ENCODE results near the gene PHF20. TPM values are rescaled to one million over a fixed set of nuclear protein-coding genes. Genes with fewer than 3 reads are reported as not detected.
"Not testable (repeated sequence)": the region's sequence is repeated elsewhere in the genome, so short reads cannot be mapped to it uniquely, and the experiment has no call there.

The PHF20 gene
- total and polyA plus RNA-seq, 4 donors = 17.5 to 51.5 (median 32.6) TPM

GRCh38 chr20:35881676-35882075 lies 109.9 kb downstream of the PHF20 start:
- ATAC-seq (ENCODE audit: insufficient read depth, low FRiP score) (no peak), DNase-seq (no peak)
- Histone ChIP-seq H3K9ac (ENCODE audit: insufficient read depth in 1 of 2, low read length in 2 of 2) (no peak overlapping the region), H3K36me3 (ENCODE audit: control insufficient read depth in 4 of 4, insufficient read depth in 4 of 4, low read length in 4 of 4) (peaks cover 0 to 6% (median 3%) of the 10 kb centered on the region in 4 donors), H3K4me3 (no peak overlapping the region), H3K27me3 (ENCODE audit: control insufficient read depth in 3 of 3, insufficient read depth in 3 of 3, low read length in 2 of 3) (no peaks in the 10 kb centered on the region), H3K9me3 (ENCODE audit: control insufficient read depth in 4 of 4, insufficient read depth in 3 of 4, low read length in 3 of 4) (no peaks in the 10 kb centered on the region), H3K27ac (ENCODE audit: low read depth in 1 of 2, low read length in 1 of 2) (no peak overlapping the region), H3K4me1 (ENCODE audit: control insufficient read depth in 5 of 5, insufficient read depth in 5 of 5, low read length in 5 of 5) (peaks cover 0 to 2% (median 0%) of the 10 kb centered on the region in 5 donors)
- 94 to 100% methylated on average over 1 of the region's 1 CpG for WGBS, 2 donors
- TF ChIP-seq CTCF (IDR thresholded peaks at IDR 0.05; ENCODE audit: control extremely low read depth, extremely low read depth) = no peak

DNA sequence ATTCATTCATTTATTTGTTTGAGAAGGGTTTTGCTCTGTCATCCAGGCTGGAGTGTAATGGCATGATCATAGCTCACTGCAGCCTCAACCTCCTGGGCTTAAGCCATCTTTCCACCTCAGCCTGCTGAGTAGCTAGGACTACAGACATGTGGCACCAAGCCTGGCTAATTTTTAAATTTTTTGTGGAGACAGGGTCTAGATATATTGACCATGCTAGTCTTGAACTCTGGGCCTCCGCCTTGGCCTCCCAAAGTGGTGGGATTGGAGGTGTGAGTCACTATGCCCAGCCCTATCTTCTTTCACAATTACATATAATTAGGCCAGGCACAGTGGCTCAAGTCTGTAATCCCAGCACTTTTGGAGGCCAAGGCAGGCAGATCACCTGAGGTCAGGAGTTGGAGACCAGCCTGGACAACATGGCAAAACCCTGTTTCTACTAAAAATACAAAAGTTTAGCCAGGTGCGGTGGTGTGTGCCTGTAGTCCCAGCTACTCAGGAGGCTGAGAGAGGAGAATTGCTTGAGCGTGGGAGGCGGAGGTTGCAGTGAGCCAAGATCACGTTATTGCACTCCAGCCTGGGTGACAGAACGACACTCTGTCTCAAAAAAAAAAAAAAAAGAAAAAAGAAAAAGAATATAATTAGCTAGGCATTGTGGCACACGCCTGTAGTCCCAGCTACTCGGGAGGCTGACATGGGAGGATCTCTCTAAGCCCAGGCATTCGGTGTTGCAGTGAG lies 110.8 kb downstream of the PHF20 start:
- H3K4me1 ChIP-seq (ENCODE audit: control insufficient read depth in 5 of 5, insufficient read depth in 5 of 5, low read length in 5 of 5); H3K9me3 ChIP-seq (ENCODE audit: control insufficient read depth in 4 of 4, insufficient read depth in 3 of 4, low read length in 3 of 4); ATAC-seq (ENCODE audit: insufficient read depth, low FRiP score); H3K4me3 ChIP-seq; H3K9ac ChIP-seq (ENCODE audit: insufficient read depth in 1 of 2, low read length in 2 of 2); DNase-seq; H3K36me3 ChIP-seq (ENCODE audit: control insufficient read depth in 4 of 4, insufficient read depth in 4 of 4, low read length in 4 of 4); H3K27ac ChIP-seq (ENCODE audit: low read depth in 1 of 2, low read length in 1 of 2); H3K27me3 ChIP-seq (ENCODE audit: control insufficient read depth in 3 of 3, insufficient read depth in 3 of 3, low read length in 2 of 3): not testable (repeated sequence)
- WGBS, 2 donors = 96% methylated on average over 9 of the region's 9 CpGs

DNA sequence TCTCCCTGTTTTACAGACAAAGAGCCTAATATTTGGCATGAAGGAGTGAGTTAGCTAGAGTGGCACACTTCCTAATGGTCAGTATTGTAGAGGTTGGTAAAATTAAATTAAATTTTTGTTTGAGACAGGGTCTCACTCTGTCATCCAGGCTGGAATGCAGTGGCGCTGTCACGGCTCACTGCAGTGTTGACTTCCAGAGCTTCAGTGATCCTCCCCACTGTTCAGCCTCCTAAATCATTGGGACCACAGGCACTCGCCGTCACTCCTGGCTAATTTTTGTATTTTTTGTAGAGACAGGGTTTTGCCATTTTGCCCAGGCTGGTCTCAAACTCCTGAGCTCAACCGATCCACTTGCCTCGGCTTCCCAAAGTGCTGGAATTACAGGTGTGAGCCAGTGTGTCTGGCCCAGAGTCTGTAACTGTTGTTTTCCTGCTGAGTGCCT lies 111.5 kb downstream of the PHF20 start:
- no peaks in the 10 kb centered on the region for H3K27me3 ChIP-seq (ENCODE audit: control insufficient read depth in 3 of 3, insufficient read depth in 3 of 3, low read length in 2 of 3)
- peak overlapping the region; percentile 7 to 77 for H3K27ac ChIP-seq (ENCODE audit: low read depth in 1 of 2, low read length in 1 of 2)
- H3K36me3 ChIP-seq (ENCODE audit: control insufficient read depth in 4 of 4, insufficient read depth in 4 of 4, low read length in 4 of 4) = peaks cover 0 to 8% (median 2%) of the 10 kb centered on the region in 4 donors
- ATAC-seq (ENCODE audit: insufficient read depth, low FRiP score) = no peak
- H3K4me3 ChIP-seq = no peak overlapping the region
- no peak for TF ChIP-seq CTCF (IDR thresholded peaks at IDR 0.05; ENCODE audit: control extremely low read depth, extremely low read depth)
- no peaks in the 10 kb centered on the region for H3K9me3 ChIP-seq (ENCODE audit: control insufficient read depth in 4 of 4, insufficient read depth in 3 of 4, low read length in 3 of 4)
- no peak for DNase-seq
- 93% methylated on average over 6 of the region's 6 CpGs for WGBS, 2 donors
- H3K4me1 ChIP-seq (ENCODE audit: control insufficient read depth in 5 of 5, insufficient read depth in 5 of 5, low read length in 5 of 5) = peaks cover 0 to 2% (median 0%) of the 10 kb centered on the region in 5 donors
- no peak overlapping the region for H3K9ac ChIP-seq (ENCODE audit: insufficient read depth in 1 of 2, low read length in 2 of 2)

GRCh38 chr20:35883778-35884540 lies 112.1 kb downstream of the PHF20 start:
- TF ChIP-seq CTCF (IDR thresholded peaks at IDR 0.05; ENCODE audit: control extremely low read depth, extremely low read depth) = peak; percentile 58
- Histone ChIP-seq H3K4me3 (no peak overlapping the region), H3K27ac (ENCODE audit: low read depth in 1 of 2, low read length in 1 of 2) (peak overlapping the region; percentile 58 to 77), H3K36me3 (ENCODE audit: control insufficient read depth in 4 of 4, insufficient read depth in 4 of 4, low read length in 4 of 4) (peaks cover 0 to 8% (median 1%) of the 10 kb centered on the region in 4 donors), H3K27me3 (ENCODE audit: control insufficient read depth in 3 of 3, insufficient read depth in 3 of 3, low read length in 2 of 3) (no peaks in the 10 kb centered on the region), H3K4me1 (ENCODE audit: control insufficient read depth in 5 of 5, insufficient read depth in 5 of 5, low read length in 5 of 5) (peaks cover 0 to 2% (median 0%) of the 10 kb centered on the region in 5 donors), H3K9ac (ENCODE audit: insufficient read depth in 1 of 2, low read length in 2 of 2) (no peak overlapping the region), H3K9me3 (ENCODE audit: control insufficient read depth in 4 of 4, insufficient read depth in 3 of 4, low read length in 3 of 4) (no peaks in the 10 kb centered on the region)
- peak; percentile 76 for ATAC-seq (ENCODE audit: insufficient read depth, low FRiP score)
- peak; percentile 71 to 76 (median 75) for DNase-seq
- 47 to 64% methylated on average over 10 of the region's 10 CpGs for WGBS, 2 donors
